Stimulated activated effector memory CD8-positive, alpha-beta T cell treated with anti-CD3 and anti-CD28 coated beads, Interleukin-12 subunit alpha, Interleukin-12 subunit beta, amount 100 ng/mL, for 72 hours (primary cell): ENCODE measurements around the gene PHF14.
A peak's percentile ranks its signal among the peaks of the same experiment; 100 is the strongest.

Experiments used
- ATAC-seq: fragments of 150-1000 bp; cut with Tn5 transposase; 2 replicates; pipeline ENCODE4 v1.10.0; 2021
- DNase-seq, 2 donors: peaks; one replicate each; pipeline ENCODE4 v3.0.0; 2021 to 2022; ENCODE audit warnings: low spot score in 2 of 2
- H3K27ac Mint-ChIP-seq: one replicate; pipeline ENCODE4 v1.8.0; 2022; ENCODE audit warnings: mild to moderate bottlenecking, mixed read lengths
- H3K36me3 Mint-ChIP-seq: one replicate; pipeline ENCODE4 v1.8.0; 2022; ENCODE audit warnings: mild to moderate bottlenecking, mixed read lengths
- H3K4me1 Mint-ChIP-seq: one replicate; pipeline ENCODE4 v1.8.0; 2022; ENCODE audit warnings: mixed read lengths
- H3K4me3 Mint-ChIP-seq: one replicate; pipeline ENCODE4 v1.8.0; 2022; ENCODE audit warnings: mild to moderate bottlenecking, mixed read lengths
- H3K9me3 Mint-ChIP-seq: one replicate; pipeline ENCODE4 v1.8.0; 2022; ENCODE audit warnings: mixed read lengths

PHF14 gene

GRCh38 chr7:11124856-11125559 is 151.3 kb downstream of the PHF14 start:
- Mint-ChIP-seq H3K9me3 (no peaks in the 10 kb centered on the region), H3K4me1 (peaks cover 38% of the 10 kb centered on the region), H3K27ac (no peak overlapping the region), H3K4me3 (no peak overlapping the region), H3K36me3 (peaks cover 10% of the 10 kb centered on the region)
- no peak for ATAC-seq
- DNase-seq: no peak

GRCh38 chr7:11127114-11127785 is 153.6 kb downstream of the PHF14 start:
- peaks cover 16% of the 10 kb centered on the region for H3K36me3 Mint-ChIP-seq

GRCh38 chr7:11127988-11128387 is 154.3 kb downstream of the PHF14 start:
- Mint-ChIP-seq H3K4me3 (no peak overlapping the region), H3K27ac (peak overlapping the region; percentile 58), H3K4me1 (peaks cover 49% of the 10 kb centered on the region), H3K9me3 (peaks cover 3% of the 10 kb centered on the region), H3K36me3 (peaks cover 16% of the 10 kb centered on the region)
- DNase-seq (no peak), ATAC-seq (no peak)

More at GRCh38 chr7:11127114-11127785, 153.6 kb downstream of the PHF14 start:
- Mint-ChIP-seq H3K27ac (peak overlapping the region; percentile 23), H3K9me3 (peaks cover 2% of the 10 kb centered on the region), H3K4me1 (peaks cover 48% of the 10 kb centered on the region), H3K4me3 (peak overlapping the region; percentile 13)
- DNase-seq: no peak
- ATAC-seq: peak; percentile 79

GRCh38 chr7:11128498-11128897 is 154.8 kb downstream of the PHF14 start:
- Mint-ChIP-seq H3K27ac (peak overlapping the region; percentile 58), H3K9me3 (peaks cover 3% of the 10 kb centered on the region), H3K4me3 (no peak overlapping the region), H3K4me1 (peaks cover 49% of the 10 kb centered on the region), H3K36me3 (peaks cover 16% of the 10 kb centered on the region)
- DNase-seq (no peak), ATAC-seq (no peak)

- ATAC-seq (peak; percentile 96), DNase-seq (peak in 1 of 2 donors; percentile 54)
- Mint-ChIP-seq H3K4me1 (peaks cover 49% of the 10 kb centered on the region), H3K9me3 (peaks cover 3% of the 10 kb centered on the region), H3K4me3 (no peak overlapping the region), H3K36me3 (peaks cover 16% of the 10 kb centered on the region), H3K27ac (no peak overlapping the region)
Measured at GRCh38 chr7:11130012-11130411, 156.3 kb downstream of the PHF14 start.

GRCh38 chr7:11130601-11131000 is 156.9 kb downstream of the PHF14 start:
- Mint-ChIP-seq H3K36me3 (peaks cover 16% of the 10 kb centered on the region), H3K9me3 (peaks cover 3% of the 10 kb centered on the region), H3K27ac (no peak overlapping the region), H3K4me1 (peaks cover 49% of the 10 kb centered on the region), H3K4me3 (no peak overlapping the region)
- DNase-seq (no peak), ATAC-seq (peak; percentile 48)

- H3K4me3 Mint-ChIP-seq: no peak overlapping the region
- H3K4me1 Mint-ChIP-seq: peaks cover 26% of the 10 kb centered on the region
- DNase-seq (no peak), ATAC-seq (no peak)
- H3K36me3 Mint-ChIP-seq: peaks cover 11% of the 10 kb centered on the region
- H3K9me3 Mint-ChIP-seq: peaks cover 3% of the 10 kb centered on the region
- H3K27ac Mint-ChIP-seq: no peak overlapping the region
Measured at GRCh38 chr7:11133436-11133959, 159.8 kb downstream of the PHF14 start.

GRCh38 chr7:11135573-11135972 is 161.9 kb downstream of the PHF14 start:
- H3K4me1 Mint-ChIP-seq: peaks cover 11% of the 10 kb centered on the region
- no peak for DNase-seq
- no peak for ATAC-seq
- peaks cover 3% of the 10 kb centered on the region for H3K9me3 Mint-ChIP-seq
- H3K4me3 Mint-ChIP-seq: no peak overlapping the region
- H3K36me3 Mint-ChIP-seq: peaks cover under 1% of the 10 kb centered on the region
- H3K27ac Mint-ChIP-seq: no peak overlapping the region

GRCh38 chr7:11141541-11141940 is 167.9 kb downstream of the PHF14 start:
- no peak for ATAC-seq
- Mint-ChIP-seq H3K36me3 (no peaks in the 10 kb centered on the region), H3K4me1 (no peaks in the 10 kb centered on the region), H3K4me3 (no peak overlapping the region), H3K27ac (no peak overlapping the region), H3K9me3 (no peaks in the 10 kb centered on the region)
- DNase-seq: no peak

- Mint-ChIP-seq H3K4me1 (no peaks in the 10 kb centered on the region), H3K36me3 (no peaks in the 10 kb centered on the region), H3K4me3 (no peak overlapping the region), H3K27ac (no peak overlapping the region), H3K9me3 (no peaks in the 10 kb centered on the region)
- no peak for ATAC-seq
- DNase-seq: no peak
Measured at GRCh38 chr7:11153694-11154093, 180.0 kb downstream of the PHF14 start.

GRCh38 chr7:11155883-11156282 is 182.2 kb downstream of the PHF14 start:
- DNase-seq: no peak
- no peak for ATAC-seq
- no peaks in the 10 kb centered on the region for H3K9me3 Mint-ChIP-seq
- no peak overlapping the region for H3K27ac Mint-ChIP-seq
- H3K4me1 Mint-ChIP-seq: no peaks in the 10 kb centered on the region
- H3K36me3 Mint-ChIP-seq: no peaks in the 10 kb centered on the region
- no peak overlapping the region for H3K4me3 Mint-ChIP-seq

- Mint-ChIP-seq H3K4me3 (no peak overlapping the region), H3K36me3 (no peaks in the 10 kb centered on the region), H3K9me3 (no peaks in the 10 kb centered on the region), H3K27ac (no peak overlapping the region), H3K4me1 (no peaks in the 10 kb centered on the region)
- ATAC-seq (no peak), DNase-seq (no peak)
Measured at GRCh38 chr7:11161499-11161898, 187.8 kb downstream of the PHF14 start.

GRCh38 chr7:11163220-11163619 is 189.5 kb downstream of the PHF14 start:
- no peaks in the 10 kb centered on the region for H3K36me3 Mint-ChIP-seq
- ATAC-seq (no peak), DNase-seq (no peak)
- no peaks in the 10 kb centered on the region for H3K4me1 Mint-ChIP-seq
- no peaks in the 10 kb centered on the region for H3K9me3 Mint-ChIP-seq
- no peak overlapping the region for H3K4me3 Mint-ChIP-seq
- no peak overlapping the region for H3K27ac Mint-ChIP-seq

GRCh38 chr7:11166051-11166450 is 192.4 kb downstream of the PHF14 start:
- no peak overlapping the region for H3K4me3 Mint-ChIP-seq
- no peak for ATAC-seq

GRCh38 chr7:11168650-11169170 is 195.0 kb downstream of the PHF14 start:
- no peaks in the 10 kb centered on the region for H3K4me1 Mint-ChIP-seq
- ATAC-seq (no peak), DNase-seq (no peak)
- no peak overlapping the region for H3K27ac Mint-ChIP-seq
- no peaks in the 10 kb centered on the region for H3K9me3 Mint-ChIP-seq
- no peaks in the 10 kb centered on the region for H3K36me3 Mint-ChIP-seq
- no peak overlapping the region for H3K4me3 Mint-ChIP-seq

More at GRCh38 chr7:11166051-11166450, 192.4 kb downstream of the PHF14 start:
- H3K9me3 Mint-ChIP-seq: no peaks in the 10 kb centered on the region
- DNase-seq: no peak
- H3K27ac Mint-ChIP-seq: no peak overlapping the region
- H3K36me3 Mint-ChIP-seq: no peaks in the 10 kb centered on the region
- H3K4me1 Mint-ChIP-seq: no peaks in the 10 kb centered on the region

GRCh38 chr7:11170175-11170574 is 196.5 kb downstream of the PHF14 start:
- no peak for DNase-seq
- H3K9me3 Mint-ChIP-seq: no peaks in the 10 kb centered on the region
- H3K4me3 Mint-ChIP-seq: no peak overlapping the region
- H3K4me1 Mint-ChIP-seq: no peaks in the 10 kb centered on the region
- H3K36me3 Mint-ChIP-seq: no peaks in the 10 kb centered on the region
- no peak for ATAC-seq
- H3K27ac Mint-ChIP-seq: no peak overlapping the region
